ENCODE data around the gene KCND2.

DNA sequence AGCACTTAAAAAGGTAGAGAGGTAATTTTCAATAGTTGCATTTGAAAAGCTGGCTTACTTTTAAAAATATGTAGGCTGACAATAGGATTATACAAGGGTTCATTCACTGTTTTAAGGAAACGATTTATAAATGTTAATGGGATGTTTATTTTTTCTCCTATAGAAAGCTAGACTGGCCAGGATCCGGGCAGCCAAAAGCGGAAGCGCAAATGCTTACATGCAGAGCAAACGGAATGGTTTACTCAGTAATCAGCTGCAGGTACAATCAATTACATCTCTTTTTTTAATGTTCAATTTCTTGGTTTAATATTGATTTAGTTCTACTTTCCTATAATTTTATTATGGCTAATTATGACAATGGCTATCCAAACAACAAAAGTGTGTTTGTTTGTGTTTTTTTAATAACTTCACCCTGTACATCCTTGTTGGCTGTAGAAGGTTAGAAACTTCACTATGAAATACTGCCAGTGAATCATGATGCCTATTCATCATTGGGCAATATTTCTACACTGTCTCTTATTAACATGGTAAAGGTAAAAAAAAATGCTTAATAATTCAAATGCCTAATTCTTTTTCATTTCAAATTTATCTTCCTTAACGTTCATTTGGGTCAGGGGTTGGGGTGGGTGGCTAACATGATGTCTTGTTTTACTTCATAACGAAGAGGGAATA is 468.5 kb downstream of the KCND2 start:
- TF ChIP-seq CTCF (IDR thresholded peaks at IDR 0.05) (no peak), TAF1 (IDR thresholded peaks at IDR 0.05; ENCODE audit: borderline replicate concordance, low read depth, low read length) (no peak), GATA2 (CRISPR knock-in tag; IDR thresholded peaks at IDR 0.05) (no peak), SMC3 (IDR thresholded peaks at IDR 0.05; ENCODE audit: low read depth, low read length) (no peak), POLR2AphosphoS5 (IDR thresholded peaks at IDR 0.05; ENCODE audit: low read depth, low read length) (no peak), TCF12 (IDR thresholded peaks at IDR 0.05) (no peak), SIN3A (IDR thresholded peaks at IDR 0.05; ENCODE audit: borderline replicate concordance, low read depth, low read length) (no peak), RXRA (IDR thresholded peaks at IDR 0.05; ENCODE audit: borderline replicate concordance, low read depth) (no peak), EP300 (IDR thresholded peaks at IDR 0.05; ENCODE audit: borderline replicate concordance in 1 of 2, low read depth in 1 of 2, low read length in 1 of 2) (no peak)
- TF ChIP-seq, protein P1, sequence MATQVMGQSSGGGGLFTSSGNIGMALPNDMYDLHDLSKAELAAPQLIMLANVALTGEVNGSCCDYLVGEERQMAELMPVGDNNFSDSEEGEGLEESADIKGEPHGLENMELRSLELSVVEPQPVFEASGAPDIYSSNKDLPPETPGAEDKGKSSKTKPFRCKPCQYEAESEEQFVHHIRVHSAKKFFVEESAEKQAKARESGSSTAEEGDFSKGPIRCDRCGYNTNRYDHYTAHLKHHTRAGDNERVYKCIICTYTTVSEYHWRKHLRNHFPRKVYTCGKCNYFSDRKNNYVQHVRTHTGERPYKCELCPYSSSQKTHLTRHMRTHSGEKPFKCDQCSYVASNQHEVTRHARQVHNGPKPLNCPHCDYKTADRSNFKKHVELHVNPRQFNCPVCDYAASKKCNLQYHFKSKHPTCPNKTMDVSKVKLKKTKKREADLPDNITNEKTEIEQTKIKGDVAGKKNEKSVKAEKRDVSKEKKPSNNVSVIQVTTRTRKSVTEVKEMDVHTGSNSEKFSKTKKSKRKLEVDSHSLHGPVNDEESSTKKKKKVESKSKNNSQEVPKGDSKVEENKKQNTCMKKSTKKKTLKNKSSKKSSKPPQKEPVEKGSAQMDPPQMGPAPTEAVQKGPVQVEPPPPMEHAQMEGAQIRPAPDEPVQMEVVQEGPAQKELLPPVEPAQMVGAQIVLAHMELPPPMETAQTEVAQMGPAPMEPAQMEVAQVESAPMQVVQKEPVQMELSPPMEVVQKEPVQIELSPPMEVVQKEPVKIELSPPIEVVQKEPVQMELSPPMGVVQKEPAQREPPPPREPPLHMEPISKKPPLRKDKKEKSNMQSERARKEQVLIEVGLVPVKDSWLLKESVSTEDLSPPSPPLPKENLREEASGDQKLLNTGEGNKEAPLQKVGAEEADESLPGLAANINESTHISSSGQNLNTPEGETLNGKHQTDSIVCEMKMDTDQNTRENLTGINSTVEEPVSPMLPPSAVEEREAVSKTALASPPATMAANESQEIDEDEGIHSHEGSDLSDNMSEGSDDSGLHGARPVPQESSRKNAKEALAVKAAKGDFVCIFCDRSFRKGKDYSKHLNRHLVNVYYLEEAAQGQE (IDR thresholded peaks at IDR 0.05; ENCODE audit: low read depth, low read length) = no peak
- TF ChIP-seq, protein P2, sequence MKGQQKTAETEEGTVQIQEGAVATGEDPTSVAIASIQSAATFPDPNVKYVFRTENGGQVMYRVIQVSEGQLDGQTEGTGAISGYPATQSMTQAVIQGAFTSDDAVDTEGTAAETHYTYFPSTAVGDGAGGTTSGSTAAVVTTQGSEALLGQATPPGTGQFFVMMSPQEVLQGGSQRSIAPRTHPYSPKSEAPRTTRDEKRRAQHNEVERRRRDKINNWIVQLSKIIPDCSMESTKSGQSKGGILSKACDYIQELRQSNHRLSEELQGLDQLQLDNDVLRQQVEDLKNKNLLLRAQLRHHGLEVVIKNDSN (IDR thresholded peaks at IDR 0.05; ENCODE audit: borderline replicate concordance, low read depth) = no peak
